H1 (cell line): Measurements from ENCODE around the gene CCDC78. TPM values are rescaled to one million over a fixed set of nuclear protein-coding genes. Genes with fewer than 3 reads are reported as not detected.

ENCODE experiments used
- CTCF ChIA-PET: fragments of 300-600 bp; sonication (Branson Sonifier 250); formaldehyde crosslinking; loops from one replicate; lab custom pipeline; 2021; ENCODE audit not compliant: partially characterized antibody; lab: Charles Lee
- POLR2A ChIA-PET: fragments of 300-600 bp; sonication (Branson Sonifier 250); formaldehyde crosslinking; loops from one replicate; lab custom pipeline; 2021; ENCODE audit warnings: inconsistent platforms; ENCODE audit not compliant: partially characterized antibody; lab: Charles Lee
- DNase-seq, 2 experiments: peaks; one replicate each; pipeline versions ENCODE4 v3.0.0 to v3.0.0-alpha.2; 2010 to 2022; ENCODE audit warnings: low spot score in 2 of 2, low read depth in 1 of 2, mixed read lengths in 1 of 2
- FAIRE-seq: peaks from 2 replicates; lab custom pipeline; 2011; peaks lifted over from hg19 to GRCh38; lab: Jason Lieb, UNC
- H2AFZ ChIP-seq: 2 replicates; pipeline ENCODE4 v1.8.1; 2012; ENCODE audit warnings: low read length, inconsistent platforms
- H2AK5ac ChIP-seq: 2 replicates; pipeline ENCODE4 v1.6.1; 2013; ENCODE audit warnings: low read depth, low read length
- H2BK120ac ChIP-seq: replicated peaks from 2 replicates; pipeline ENCODE3; 2013; ENCODE audit warnings: low read depth, low read length, inconsistent platforms
- H2BK12ac ChIP-seq: 2 replicates; pipeline ENCODE4 v1.6.1; 2013; ENCODE audit warnings: low read depth, low read length
- H2BK15ac ChIP-seq: 2 replicates; pipeline ENCODE4 v1.6.1; 2013; ENCODE audit warnings: low read length
- H2BK20ac ChIP-seq: 2 replicates; pipeline ENCODE4 v1.6.1; 2013; ENCODE audit warnings: low read length
- H2BK5ac ChIP-seq: 2 replicates; pipeline ENCODE4 v1.6.1; 2013; ENCODE audit warnings: low read depth, low read length
- H3K14ac ChIP-seq: 2 replicates; pipeline ENCODE4 v1.6.1; 2013; ENCODE audit warnings: inconsistent platforms; ENCODE audit not compliant: insufficient read length
- H3K18ac ChIP-seq: 2 replicates; pipeline ENCODE4 v1.6.1; 2013; ENCODE audit warnings: low read length; ENCODE audit errors: extremely low read depth
- H3K23ac ChIP-seq: 2 replicates; pipeline ENCODE4 v1.6.1; 2013; ENCODE audit warnings: inconsistent platforms; ENCODE audit not compliant: insufficient read length
- H3K23me2 ChIP-seq: 2 replicates; pipeline ENCODE4 v1.6.1; 2013; ENCODE audit warnings: low read depth, low read length
- H3K27ac ChIP-seq: 2 replicates; pipeline ENCODE4 v1.6.1; 2011; ENCODE audit warnings: low read depth, low read length, inconsistent platforms
- H3K27me3 ChIP-seq, 4 experiments: replicated peaks in 1 of 4; 1 replicate in 1 of 4; 2 replicates in 3 of 4; pipeline versions ENCODE4 v1.6.1 to v1.8.1; 2011 to 2013; ENCODE audit warnings: low read length in 3 of 4, mild to moderate bottlenecking in 3 of 4, inconsistent platforms in 2 of 4, mixed read lengths in 2 of 4, moderate library complexity in 1 of 4; ENCODE audit not compliant: control insufficient read depth in 3 of 4, insufficient read depth in 3 of 4; ENCODE audit errors: extremely low read depth in 1 of 4
- H3K36me3 ChIP-seq, 4 experiments: 2 replicates each; pipeline versions ENCODE4 v1.6.1 to v1.8.1; 2011 to 2013; ENCODE audit warnings: mild to moderate bottlenecking in 4 of 4, low read length in 3 of 4, moderate library complexity in 2 of 4, control low read depth in 1 of 4, inconsistent platforms in 1 of 4; ENCODE audit not compliant: insufficient read depth in 4 of 4, control insufficient read depth in 2 of 4
- H3K4ac ChIP-seq: replicated peaks from 2 replicates; pipeline ENCODE3; 2013; ENCODE audit warnings: low read length, low read depth, mixed read lengths, inconsistent platforms; ENCODE audit not compliant: insufficient read length
- H3K4me1 ChIP-seq, 4 experiments: replicated peaks in 1 of 4; 1 replicate in 1 of 4; 2 replicates in 3 of 4; pipeline versions ENCODE4 v1.6.1 to v1.8.1; 2011 to 2013; ENCODE audit warnings: low read length in 3 of 4, inconsistent platforms in 2 of 4, mixed read lengths in 1 of 4; ENCODE audit not compliant: insufficient read depth in 4 of 4, control insufficient read depth in 3 of 4
- H3K4me2 ChIP-seq, 2 experiments: 2 replicates each; pipeline versions ENCODE4 v1.6.1 to v1.8.1; 2011 to 2013; ENCODE audit warnings: low read depth in 2 of 2, low read length in 2 of 2, control low read depth in 1 of 2, inconsistent platforms in 1 of 2, mild to moderate bottlenecking in 1 of 2; ENCODE audit not compliant: insufficient read depth in 1 of 2
- H3K4me3 ChIP-seq, 4 experiments: fragments of 200-600, 300-600 bp in 1 of 4; sonication (generic), shearing (Covaris generic), sonication (Bioruptor Twin) in 1 of 4; 2 replicates each; pipeline versions ENCODE4 v1.5.1 to v1.8.1; 2011 to 2016; ENCODE audit warnings: low read length in 4 of 4, low read depth in 3 of 4, control low read depth in 2 of 4, inconsistent platforms in 2 of 4, mild to moderate bottlenecking in 2 of 4, mixed read lengths in 1 of 4, moderate library complexity in 1 of 4; ENCODE audit not compliant: insufficient read depth in 2 of 4; ENCODE audit errors: extremely low read depth in 1 of 4
- H3K56ac ChIP-seq: replicated peaks from 2 replicates; pipeline ENCODE3; 2013; ENCODE audit warnings: low read depth, mild to moderate bottlenecking, mixed read lengths, low read length, inconsistent platforms; ENCODE audit not compliant: insufficient read length
- H3K79me1 ChIP-seq: 2 replicates; pipeline ENCODE4 v1.6.1; 2013; ENCODE audit warnings: low read depth, low read length, control low read depth
- H3K79me2 ChIP-seq, 2 experiments: 2 replicates each; pipeline versions ENCODE4 v1.6.1 to v1.8.1; 2012 to 2013; ENCODE audit warnings: low read length in 2 of 2, mild to moderate bottlenecking in 2 of 2, inconsistent platforms in 1 of 2; ENCODE audit not compliant: insufficient read depth in 2 of 2, control insufficient read depth in 1 of 2
- H3K9ac ChIP-seq, 4 experiments: replicated peaks in 1 of 4; 1 replicate in 1 of 4; 2 replicates in 3 of 4; pipeline versions ENCODE4 v1.6.1 to v1.8.1; 2011 to 2013; ENCODE audit warnings: low read depth in 3 of 4, low read length in 3 of 4, control low read depth in 2 of 4, mild to moderate bottlenecking in 2 of 4, moderate library complexity in 2 of 4, inconsistent platforms in 1 of 4; ENCODE audit errors: extremely low read depth in 1 of 4
- H3K9me3 ChIP-seq, 2 experiments: 2 replicates each; pipeline versions ENCODE4 v1.6.1 to v1.8.1; 2012 to 2013; ENCODE audit warnings: mild to moderate bottlenecking in 2 of 2, moderate library complexity in 2 of 2, control low read depth in 1 of 2, inconsistent platforms in 1 of 2, low read depth in 1 of 2, low read length in 1 of 2, mixed read lengths in 1 of 2; ENCODE audit not compliant: insufficient read depth in 2 of 2
- H4K20me1 ChIP-seq, 2 experiments: replicated peaks in 1 of 2; 2 replicates each; pipeline versions ENCODE3 to v1.8.1; 2011 to 2013; ENCODE audit warnings: inconsistent platforms in 2 of 2, low read length in 2 of 2, mild to moderate bottlenecking in 1 of 2; ENCODE audit not compliant: insufficient read depth in 2 of 2, control insufficient read depth in 1 of 2
- H4K5ac ChIP-seq: 2 replicates; pipeline ENCODE4 v1.6.1; 2013; ENCODE audit warnings: low read length, low read depth, mixed read lengths, inconsistent platforms; ENCODE audit not compliant: insufficient read length
- H4K8ac ChIP-seq: 2 replicates; pipeline ENCODE4 v1.8.0; 2013; ENCODE audit warnings: mild to moderate bottlenecking, moderate library complexity, low read length, inconsistent platforms; ENCODE audit not compliant: insufficient read depth; ENCODE audit errors: extremely low read depth
- H4K91ac ChIP-seq: replicated peaks from 2 replicates; pipeline ENCODE3; 2013; ENCODE audit warnings: low read length, mixed read lengths, inconsistent platforms; ENCODE audit not compliant: insufficient read length
- BACH1 ChIP-seq: IDR thresholded peaks from 2 replicates; pipeline ENCODE4 v1.6.1; 2012; ENCODE audit warnings: low read length, improper control_type of control experiment
- CEBPB ChIP-seq: IDR thresholded peaks from 2 replicates; pipeline ENCODE4 v1.6.1; 2012; ENCODE audit warnings: low read depth, low read length
- EGR1 ChIP-seq: IDR thresholded peaks from 2 replicates; pipeline ENCODE4 v1.6.1; 2011; ENCODE audit warnings: low read depth, low read length, borderline replicate concordance
- EP300 ChIP-seq, 2 experiments: IDR thresholded peaks; 1 replicate in 1 of 2; 2 replicates in 1 of 2; pipeline ENCODE4 v1.6.1; 2011 to 2012; ENCODE audit warnings: low read depth in 2 of 2, low read length in 2 of 2, mild to moderate bottlenecking in 2 of 2, borderline replicate concordance in 1 of 2, inconsistent platforms in 1 of 2, moderate library complexity in 1 of 2
- GABPA ChIP-seq: IDR thresholded peaks from 2 replicates; pipeline ENCODE4 v1.6.1; 2011; ENCODE audit warnings: mild to moderate bottlenecking, low read length, moderate library complexity, borderline replicate concordance; ENCODE audit not compliant: insufficient read depth
- HDAC6 ChIP-seq: IDR thresholded peaks from one replicate; pipeline ENCODE4 v1.7.1; 2012; ENCODE audit warnings: low read depth, mild to moderate bottlenecking, inconsistent platforms, low read length, moderate library complexity
- KDM4A ChIP-seq: IDR thresholded peaks from one replicate; pipeline ENCODE4 v1.7.1; 2012; ENCODE audit warnings: low read depth, mild to moderate bottlenecking, moderate library complexity, low read length, inconsistent platforms; ENCODE audit not compliant: severe bottlenecking
- NRF1 ChIP-seq: IDR thresholded peaks from 2 replicates; pipeline ENCODE4 v1.6.1; 2011; ENCODE audit warnings: mild to moderate bottlenecking, low read depth, low read length, improper control_type of control experiment
- RAD21 ChIP-seq, 2 experiments: IDR thresholded peaks in 1 of 2; conservative IDR thresholded peaks in 1 of 2; 2 replicates each; pipeline ENCODE4 v1.6.1; 2011; ENCODE audit warnings: low read depth in 2 of 2, low read length in 2 of 2, improper control_type of control experiment in 1 of 2, inconsistent platforms in 1 of 2, mild to moderate bottlenecking in 1 of 2, moderate library complexity in 1 of 2
- SP2 ChIP-seq: IDR thresholded peaks from 2 replicates; pipeline ENCODE4 v1.6.1; 2012; ENCODE audit warnings: mild to moderate bottlenecking, low read length, inconsistent platforms
- WGBS, 2 experiments: shearing (Covaris generic) in 1 of 2; methylation state at CpG; one replicate each; pipeline versions ENCODE4 v1.1.6 to v1.1.7; 2013 to 2015; ENCODE audit warnings: low lambda C conversion rate in 2 of 2, mixed read lengths in 2 of 2, inconsistent platforms in 1 of 2, low coverage in 1 of 2, missing lambda C conversion rate in 1 of 2; ENCODE audit not compliant: insufficient replicate concordance in 2 of 2, insufficient coverage in 1 of 2, insufficient read length in 1 of 2; ENCODE audit errors: extremely low coverage in 1 of 2, missing lambda C conversion rate in 1 of 2; 5-methylcytosine and 5-hydroxymethylcytosine counted together
- polyA plus RNA-seq, 7 experiments: library from polyadenylated mRNA; depleted of rRNA in 3 of 7; stranded (reverse) in 5 of 7; unstranded in 2 of 7; fragments of >200 nt in 5 of 7; fragments of 200-250 nt in 2 of 7; gene quantifications; 1 replicate in 5 of 7; 2 replicates in 1 of 7; 4 replicates in 1 of 7; pipeline versions ENCODE4 v1.2.1 to v1.2.3, GENCODE V29; 2011 to 2013; ENCODE audit warnings: missing spikeins in 2 of 7, mixed read lengths in 2 of 7
- total RNA-seq: library from RNA; stranded (reverse); fragmentation: NEBNext Ultra II Directional; extraction: Animal tissue kit (Norgen Biotek cat#: 25700); gene quantifications from 2 replicates; pipeline ENCODE4 v1.2.1, GENCODE V29; 2021

Gene CCDC78
- total and polyA plus RNA-seq, 2 of the 8 experiments (the other 6 are each of a cell fraction or from before 2014, with no cell fraction given): 7.1 to 8.5 TPM

DNA sequence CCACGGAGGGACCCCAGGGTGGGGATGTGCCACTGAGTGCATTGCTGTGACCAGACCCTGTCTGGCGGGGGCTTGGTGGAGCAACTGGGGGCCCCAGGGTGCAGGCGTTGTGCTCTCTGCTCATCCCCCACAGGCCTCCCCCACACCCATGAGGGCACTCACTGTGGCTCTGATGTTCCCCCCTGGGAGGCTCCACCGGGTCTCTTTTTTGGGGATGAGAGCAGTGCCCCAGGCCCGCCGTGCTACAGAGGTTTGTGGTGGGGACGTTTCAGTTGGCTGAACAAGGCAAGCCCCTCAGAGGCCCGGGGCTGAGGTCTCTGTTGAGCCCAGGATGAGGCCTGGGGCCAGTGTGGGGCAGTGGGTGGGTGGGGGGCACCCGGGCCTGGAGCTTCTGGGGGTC, 2.5 kb downstream of the CCDC78 start:
- no peak overlapping the region for H3K27ac ChIP-seq
- peaks cover 0 to 23% (median 14%) of the 10 kb centered on the region in 4 experiments; a peak in 5 of 7 replicates for H3K4me1 ChIP-seq
- DNase-seq: no peak
- H4K20me1 ChIP-seq: peaks cover 4 to 19% of the 10 kb centered on the region in 2 experiments
- H3K14ac ChIP-seq: no peak overlapping the region
- no peaks in the 10 kb centered on the region for H3K79me2 ChIP-seq
- no peaks in the 10 kb centered on the region; a peak in 1 of 4 replicates for H3K9me3 ChIP-seq
- no peak overlapping the region for H3K4me3 ChIP-seq
- ChIA-PET CTCF (interaction anchor here (32.4 to 35.8 kb wide), 3 partner anchors 7 to 61 kb away, joined by 424 to 977 read pairs (median 977); partner anchors contain the start of genes ANTKMT, CCDC78, CHTF18 and CIAO3), POLR2A (interaction anchor here (0.7 to 23.0 kb wide), 8 partner anchors 3 to 76 kb away, joined by 3 to 353 read pairs (median 14); partner anchors contain the start of genes ANTKMT, CCDC78, CHTF18 and CIAO3)
- H4K8ac ChIP-seq: no peak overlapping the region
- H3K4me2 ChIP-seq: no peak overlapping the region
- H3K36me3 ChIP-seq: peaks cover 0 to 6% (median 0%) of the 10 kb centered on the region in 4 experiments; a peak in 1 of 8 replicates
- WGBS, 2 experiments: 92% methylated on average over 8 of the region's 9 CpGs; no CpG with 5 or more reads in 1 of the 2 experiments
- H3K56ac ChIP-seq: no peak overlapping the region
- no peak overlapping the region for H2AFZ ChIP-seq
- H3K23ac ChIP-seq: no peak overlapping the region
- no peak overlapping the region for H2BK12ac ChIP-seq
- no peak overlapping the region for H2BK15ac ChIP-seq
- H4K5ac ChIP-seq: no peak overlapping the region
- H3K79me1 ChIP-seq: no peaks in the 10 kb centered on the region
- H4K91ac ChIP-seq: no peak overlapping the region
- H3K4ac ChIP-seq: no peak overlapping the region
- H3K18ac ChIP-seq: no peak overlapping the region
- no peak overlapping the region for H2AK5ac ChIP-seq
- peaks cover 26% of the 10 kb centered on the region; the same call in 1 of the 2 replicates for H3K23me2 ChIP-seq
- H3K9ac ChIP-seq: no peak overlapping the region
- FAIRE-seq: no peak
- H2BK5ac ChIP-seq: no peak overlapping the region
- TF ChIP-seq HDAC6: no peak
- TF ChIP-seq RAD21 (IDR thresholded peaks at IDR 0.05 in 1 of 2, conservative IDR thresholded peaks at IDR 0.05 in 1 of 2; ENCODE audit: low read depth in 2 of 2, low read length in 2 of 2): no peak
- TF ChIP-seq GABPA: no peak
- TF ChIP-seq BACH1: no peak
- no peak for TF ChIP-seq EGR1
- no peak for TF ChIP-seq CEBPB
- TF ChIP-seq EP300 (IDR thresholded peaks at IDR 0.05; ENCODE audit: borderline replicate concordance in 1 of 2, low read depth in 2 of 2, low read length in 2 of 2): no peak
- TF ChIP-seq NRF1: no peak
- TF ChIP-seq KDM4A: no peak
- no peak for TF ChIP-seq SP2
- peaks cover 0 to 22% (median 5%) of the 10 kb centered on the region in 4 experiments; a peak in 4 of 7 replicates for H3K27me3 ChIP-seq
- no peak overlapping the region for H2BK20ac ChIP-seq
- no peak overlapping the region for H2BK120ac ChIP-seq
